ENCODE results near the gene EPS15.

The EPS15 gene

DNA sequence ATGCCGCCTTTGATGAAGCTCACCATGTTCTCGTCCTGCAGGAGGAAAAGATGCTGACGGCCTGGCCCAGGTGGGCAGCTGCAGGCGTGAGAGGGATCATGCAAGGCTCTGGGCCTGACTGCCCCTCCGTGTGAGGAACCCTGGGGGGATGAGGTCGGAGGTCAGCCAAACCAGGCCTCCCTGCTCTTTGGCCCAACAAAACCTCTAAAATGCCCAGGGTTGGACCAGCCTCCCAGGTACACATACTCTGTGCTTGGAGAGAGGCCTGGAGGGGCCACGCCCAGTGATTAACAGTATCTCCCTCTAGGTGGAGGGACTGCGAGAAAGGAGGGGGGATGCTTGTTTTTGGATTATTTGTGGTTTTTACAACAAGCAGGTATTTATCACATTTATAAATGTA, 209.8 kb downstream of the EPS15 start:
- no peak overlapping the region for H3K4me3 ChIP-seq (replicated peaks; ENCODE audit: low read depth, low read length)
- TF ChIP-seq, protein P1, sequence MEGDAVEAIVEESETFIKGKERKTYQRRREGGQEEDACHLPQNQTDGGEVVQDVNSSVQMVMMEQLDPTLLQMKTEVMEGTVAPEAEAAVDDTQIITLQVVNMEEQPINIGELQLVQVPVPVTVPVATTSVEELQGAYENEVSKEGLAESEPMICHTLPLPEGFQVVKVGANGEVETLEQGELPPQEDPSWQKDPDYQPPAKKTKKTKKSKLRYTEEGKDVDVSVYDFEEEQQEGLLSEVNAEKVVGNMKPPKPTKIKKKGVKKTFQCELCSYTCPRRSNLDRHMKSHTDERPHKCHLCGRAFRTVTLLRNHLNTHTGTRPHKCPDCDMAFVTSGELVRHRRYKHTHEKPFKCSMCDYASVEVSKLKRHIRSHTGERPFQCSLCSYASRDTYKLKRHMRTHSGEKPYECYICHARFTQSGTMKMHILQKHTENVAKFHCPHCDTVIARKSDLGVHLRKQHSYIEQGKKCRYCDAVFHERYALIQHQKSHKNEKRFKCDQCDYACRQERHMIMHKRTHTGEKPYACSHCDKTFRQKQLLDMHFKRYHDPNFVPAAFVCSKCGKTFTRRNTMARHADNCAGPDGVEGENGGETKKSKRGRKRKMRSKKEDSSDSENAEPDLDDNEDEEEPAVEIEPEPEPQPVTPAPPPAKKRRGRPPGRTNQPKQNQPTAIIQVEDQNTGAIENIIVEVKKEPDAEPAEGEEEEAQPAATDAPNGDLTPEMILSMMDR (IDR thresholded peaks at IDR 0.05; ENCODE audit: low read depth, low read length, missing control alignments), result no peak
- no peak for DNase-seq (ENCODE audit: extremely low read depth, low read depth)

DNA sequence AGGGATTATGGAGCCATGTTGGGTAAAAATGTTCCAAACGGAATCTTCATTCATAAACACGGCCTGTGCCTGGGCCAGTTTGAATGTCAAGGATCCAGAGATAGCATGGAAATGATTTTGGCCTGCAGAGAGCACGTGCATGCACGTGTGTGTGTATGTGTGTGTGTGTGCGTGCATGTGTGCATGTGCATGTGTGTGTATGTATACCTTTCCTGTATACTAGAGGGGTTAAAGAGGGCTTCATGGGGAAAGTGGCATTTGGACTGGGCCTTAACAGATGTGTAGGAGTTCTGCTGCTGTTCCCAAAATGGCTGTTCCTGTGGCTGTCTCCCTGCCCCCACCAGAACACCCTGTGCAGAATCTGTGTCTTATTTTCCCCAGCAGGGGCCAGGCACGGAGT, 210.4 kb downstream of the EPS15 start:
- no peak for DNase-seq (ENCODE audit: extremely low read depth, low read depth)
- H3K4me3 ChIP-seq (replicated peaks; ENCODE audit: low read depth, low read length), result no peak overlapping the region
- TF ChIP-seq, protein P1 (IDR thresholded peaks at IDR 0.05; ENCODE audit: low read depth, low read length, missing control alignments), result no peak

DNA sequence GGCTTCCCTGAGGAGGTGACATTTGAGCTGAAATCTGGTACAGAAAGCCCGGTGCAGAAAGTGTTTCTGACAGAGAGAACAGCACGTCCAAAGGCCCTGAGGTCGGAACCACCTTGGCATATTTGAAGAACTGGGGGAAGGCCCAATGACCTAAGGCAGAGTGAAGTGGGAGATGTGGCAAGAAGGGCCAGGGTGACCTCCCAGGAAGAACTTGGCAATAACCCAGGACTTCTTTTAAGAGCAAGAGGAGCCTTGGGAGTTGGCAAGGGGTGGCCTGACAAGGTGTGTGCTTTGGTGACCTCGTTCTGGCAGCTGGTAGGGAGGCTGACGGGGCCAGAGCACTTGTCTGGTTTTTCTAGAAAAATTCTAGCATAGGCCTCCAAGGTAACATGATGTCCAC, 212.1 kb downstream of the EPS15 start:
- DNase-seq (ENCODE audit: extremely low read depth, low read depth), result no peak
- no peak overlapping the region for H3K4me3 ChIP-seq (replicated peaks; ENCODE audit: low read depth, low read length)
- TF ChIP-seq, protein P1 (IDR thresholded peaks at IDR 0.05; ENCODE audit: low read depth, low read length, missing control alignments), result no peak

DNA sequence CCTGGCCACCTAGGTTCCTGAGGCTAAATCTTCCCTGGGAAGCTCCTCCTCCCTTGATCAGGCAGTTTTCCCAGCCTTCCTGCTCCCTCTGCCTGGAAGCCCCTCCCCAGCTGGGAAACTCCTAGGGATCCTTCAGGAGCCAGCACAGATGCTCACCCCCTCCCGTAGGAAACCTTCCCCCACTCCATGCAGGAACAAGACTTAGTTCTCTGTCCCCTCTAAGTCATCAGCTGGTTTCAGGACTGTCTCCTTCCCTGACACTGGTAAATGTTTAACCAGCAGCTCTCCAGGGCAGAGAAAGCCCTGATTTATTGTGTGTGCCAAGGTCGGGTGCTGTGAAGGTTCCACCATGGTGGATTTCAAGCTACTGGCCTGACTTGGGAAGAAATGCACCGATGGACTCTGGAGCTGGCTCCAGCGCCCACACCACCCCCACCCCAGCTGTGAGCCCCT, 213.7 kb downstream of the EPS15 start:
- TF ChIP-seq, protein P1 (IDR thresholded peaks at IDR 0.05; ENCODE audit: low read depth, low read length, missing control alignments), result no peak
- no peak for DNase-seq (ENCODE audit: extremely low read depth, low read depth)
- no peak overlapping the region for H3K4me3 ChIP-seq (replicated peaks; ENCODE audit: low read depth, low read length)

DNA sequence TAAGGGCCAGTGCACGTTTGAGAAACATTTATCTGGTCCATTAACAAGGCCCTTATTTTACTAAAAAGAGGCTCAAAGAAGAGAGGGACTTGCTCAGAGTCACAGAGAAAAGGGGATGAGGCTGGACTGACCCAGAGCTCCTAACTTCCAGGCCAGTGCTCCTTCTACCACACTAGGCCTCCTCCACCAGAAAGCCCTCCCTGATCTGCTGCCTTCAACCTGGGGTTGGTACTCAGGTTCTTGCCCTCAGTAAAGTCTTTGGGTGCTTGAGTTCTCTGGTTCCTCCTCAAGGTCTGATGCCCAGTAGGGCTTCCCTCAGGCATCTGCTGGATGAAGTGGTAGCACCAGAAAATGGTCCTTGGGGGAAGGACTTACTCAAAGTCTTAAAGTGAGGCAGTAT, 214.7 kb downstream of the EPS15 start:
- H3K4me3 ChIP-seq (replicated peaks; ENCODE audit: low read depth, low read length), result no peak overlapping the region
- TF ChIP-seq, protein P1 (IDR thresholded peaks at IDR 0.05; ENCODE audit: low read depth, low read length, missing control alignments), result no peak
- DNase-seq (ENCODE audit: extremely low read depth, low read depth), result no peak
